Activated CD8-positive, alpha-beta T cell treated with anti-CD3 and anti-CD28 coated beads for 36 hours (primary cell): ENCODE results near the gene RGS10. TPM values are rescaled to one million over a fixed set of nuclear protein-coding genes. Genes with fewer than 3 reads are reported as not detected.

ENCODE experiments used
- ATAC-seq: fragments of 200-7000 bp; cut with Tn5 transposase; one replicate; pipeline ENCODE4 v1.10.0; 2021; ENCODE audit warnings: mild to moderate bottlenecking, moderate library complexity
- CTCF ChIA-PET: fragments of 350-600 bp; sonication (Branson Sonifier 250); formaldehyde crosslinking; loops from one replicate; lab custom pipeline; 2021; ENCODE audit warnings: antibody characterized with exemption; lab: Charles Lee
- POLR2A ChIA-PET: fragments of 350-600 bp; sonication (Branson Sonifier 250); formaldehyde crosslinking; loops from one replicate; lab custom pipeline; 2021; ENCODE audit warnings: antibody characterized with exemption; lab: Charles Lee
- DNase-seq: peaks from one replicate; pipeline ENCODE4 v3.0.0-alpha.2; 2020
- H3K27ac Mint-ChIP-seq: one replicate; pipeline ENCODE4 v1.8.0; 2021; ENCODE audit warnings: mild to moderate bottlenecking, mixed read lengths
- H3K27me3 Mint-ChIP-seq: one replicate; pipeline ENCODE4 v1.8.0; 2021; ENCODE audit warnings: mixed read lengths
- H3K36me3 Mint-ChIP-seq: one replicate; pipeline ENCODE4 v1.8.0; 2021; ENCODE audit warnings: low read depth, mixed read lengths
- H3K4me1 Mint-ChIP-seq: one replicate; pipeline ENCODE4 v1.8.0; 2021; ENCODE audit warnings: low read depth, mixed read lengths
- H3K4me3 Mint-ChIP-seq: one replicate; pipeline ENCODE4 v1.8.0; 2021; ENCODE audit warnings: mild to moderate bottlenecking, moderate library complexity, mixed read lengths
- H3K9me3 Mint-ChIP-seq: one replicate; pipeline ENCODE4 v1.8.0; 2021; ENCODE audit warnings: mixed read lengths
- CTCF ChIP-seq: fragments of 200-600 bp; IDR thresholded peaks from one replicate; pipeline ENCODE4 v1.8.0; 2022; ENCODE audit warnings: antibody characterized with exemption, mild to moderate bottlenecking
- intact Hi-C: fragments of 100-400 bp; cut with micrococcal nuclease; formaldehyde crosslinking; loops from one replicate; pipeline ENCODE4 v1.10.0; 2022
- total RNA-seq, 2 experiments: library from RNA; stranded (reverse); gene quantifications; one replicate each; pipeline ENCODE4 v1.2.3, GENCODE V29; 2021

Gene RGS10
- total RNA-seq, 2 experiments from 2014 or later, result 207 to 220 TPM

- Mint-ChIP-seq H3K4me1 (peaks cover 88% of the 10 kb centered on the region), H3K27ac (peak overlapping the region; percentile 91)
These were observed 22.2 kb downstream of the RGS10 start for GRCh38 chr10:119520283-119520682.

GRCh38 chr10:119518936-119519335 lies 23.6 kb downstream of the RGS10 start:
- ChIA-PET CTCF (interaction anchor here (1.2 to 6.0 kb wide), 2 partner anchors 22 to 102 kb away, joined by 3 to 38 read pairs; partner anchors contain the start of gene RGS10), POLR2A (interaction anchor here (2.0 to 6.2 kb wide), 4 partner anchors 12 to 22 kb away, joined by 7 to 58 read pairs (median 14); partner anchors contain the start of gene RGS10)
- Mint-ChIP-seq H3K9me3 (no peaks in the 10 kb centered on the region), H3K4me3 (no peak overlapping the region), H3K4me1 (peaks cover 83% of the 10 kb centered on the region), H3K27ac (peak overlapping the region; percentile 91), H3K36me3 (peaks cover 72% of the 10 kb centered on the region), H3K27me3 (no peaks in the 10 kb centered on the region)
- no peak for TF ChIP-seq CTCF
- intact Hi-C loops, result no loop called here
- ATAC-seq (no peak), DNase-seq (no peak)

More at GRCh38 chr10:119520283-119520682, 22.2 kb downstream of the RGS10 start:
- no peaks in the 10 kb centered on the region for H3K9me3 Mint-ChIP-seq
- TF ChIP-seq CTCF, result no peak
- ChIA-PET CTCF (interaction anchor here (6.0 kb wide), 1 partner anchor 20 kb away, joined by 38 read pairs; the partner anchor contains the start of gene RGS10), POLR2A (interaction anchor here (1.1 to 6.2 kb wide), 3 partner anchors 10 to 20 kb away, joined by 3 to 58 read pairs (median 19); partner anchors contain the start of gene RGS10)
- H3K27me3 Mint-ChIP-seq, result no peaks in the 10 kb centered on the region
- intact Hi-C loops, result no loop called here
- DNase-seq, result no peak
- peaks cover 74% of the 10 kb centered on the region for H3K36me3 Mint-ChIP-seq
- ATAC-seq, result no peak
- no peak overlapping the region for H3K4me3 Mint-ChIP-seq

GRCh38 chr10:119518176-119518575 lies 24.3 kb downstream of the RGS10 start:
- intact Hi-C loops, result no loop called here
- H3K27ac Mint-ChIP-seq, result peak overlapping the region; percentile 91
- H3K36me3 Mint-ChIP-seq, result peaks cover 72% of the 10 kb centered on the region
- no peak for ATAC-seq
- DNase-seq, result no peak
- H3K4me1 Mint-ChIP-seq, result peaks cover 82% of the 10 kb centered on the region
- peak overlapping the region; percentile 53 for H3K4me3 Mint-ChIP-seq
- TF ChIP-seq CTCF, result no peak
- ChIA-PET POLR2A (interaction anchor here (1.2 to 6.2 kb wide), 9 partner anchors 8 to 22 kb away, joined by 3 to 58 read pairs (median 7); partner anchors contain the start of gene RGS10), CTCF (interaction anchor here (1.0 to 6.0 kb wide), 7 partner anchors 8 to 135 kb away, joined by 3 to 38 read pairs (median 5); partner anchors contain the start of gene RGS10)
- H3K27me3 Mint-ChIP-seq, result no peaks in the 10 kb centered on the region
- no peaks in the 10 kb centered on the region for H3K9me3 Mint-ChIP-seq

GRCh38 chr10:119517235-119518141 lies 25.0 kb downstream of the RGS10 start:
- DNase-seq, result peak; percentile 86
- peak; percentile 54 for ATAC-seq
- peak overlapping the region; percentile 53 for H3K4me3 Mint-ChIP-seq
- H3K27me3 Mint-ChIP-seq, result no peaks in the 10 kb centered on the region
- peaks cover 76% of the 10 kb centered on the region for H3K4me1 Mint-ChIP-seq
- TF ChIP-seq CTCF, result no peak
- intact Hi-C loops, result no loop called here
- CTCF ChIA-PET, result interaction anchor here (1.0 to 6.0 kb wide), 9 partner anchors 9 to 169 kb away, joined by 3 to 38 read pairs (median 5); partner anchors contain the start of gene RGS10
- H3K36me3 Mint-ChIP-seq, result peaks cover 70% of the 10 kb centered on the region
- H3K9me3 Mint-ChIP-seq, result no peaks in the 10 kb centered on the region
- POLR2A ChIA-PET, result interaction anchor here (0.6 to 6.2 kb wide), 11 partner anchors 8 to 29 kb away, joined by 3 to 58 read pairs (median 7); partner anchors contain the start of gene RGS10
- peak overlapping the region; percentile 91 for H3K27ac Mint-ChIP-seq
